GM10266 (cell line): ENCODE data around the gene MXRA8.

Experiments
- DNase-seq: peaks from one replicate; pipeline ENCODE4 v3.0.0; 2012; ENCODE audit errors: extremely low spot score
- CTCF ChIP-seq: IDR thresholded peaks from 2 replicates; pipeline ENCODE4 v1.5.1; 2012; ENCODE audit warnings: mild to moderate bottlenecking, low read depth; ENCODE audit not compliant: control insufficient read depth, insufficient read depth; ENCODE audit errors: missing control alignments

Gene MXRA8

GRCh38 chr1:1345384-1345783, 13.0 kb downstream of the MXRA8 start:
- TF ChIP-seq CTCF, result no peak
- no peak for DNase-seq

GRCh38 chr1:1344655-1345361, 13.5 kb downstream of the MXRA8 start:
- peak; percentile 12 for TF ChIP-seq CTCF
- no peak for DNase-seq

GRCh38 chr1:1343811-1344421, 14.4 kb downstream of the MXRA8 start:
- no peak for DNase-seq
- TF ChIP-seq CTCF, result no peak

- TF ChIP-seq CTCF, result no peak
- DNase-seq, result no peak
These were observed 15.7 kb downstream of the MXRA8 start for GRCh38 chr1:1342584-1343115.

- no peak for TF ChIP-seq CTCF
- no peak for DNase-seq
These were observed 16.2 kb downstream of the MXRA8 start for GRCh38 chr1:1342061-1342562.

GRCh38 chr1:1341549-1342021, 16.8 kb downstream of the MXRA8 start:
- no peak for DNase-seq
- no peak for TF ChIP-seq CTCF

- no peak for TF ChIP-seq CTCF
- DNase-seq, result no peak
These were observed 17.4 kb downstream of the MXRA8 start for GRCh38 chr1:1340791-1341548.
